Measurements from ENCODE around the gene GBX2.

The GBX2 gene

GRCh38 chr2:236117861-236118269, 50.3 kb downstream of the GBX2 start:
- no peak for DNase-seq (ENCODE audit: low read depth)

GRCh38 chr2:236117401-236117800, 50.8 kb downstream of the GBX2 start:
- no peak for DNase-seq (ENCODE audit: low read depth)

Measured in ELR (cell line).